Measurements from ENCODE around the gene SORCS1. TPM values are rescaled to one million over a fixed set of nuclear protein-coding genes. Genes with fewer than 3 reads are reported as not detected.

SORCS1 gene
- total RNA-seq, 2 experiments from 2014 or later: not detected

DNA sequence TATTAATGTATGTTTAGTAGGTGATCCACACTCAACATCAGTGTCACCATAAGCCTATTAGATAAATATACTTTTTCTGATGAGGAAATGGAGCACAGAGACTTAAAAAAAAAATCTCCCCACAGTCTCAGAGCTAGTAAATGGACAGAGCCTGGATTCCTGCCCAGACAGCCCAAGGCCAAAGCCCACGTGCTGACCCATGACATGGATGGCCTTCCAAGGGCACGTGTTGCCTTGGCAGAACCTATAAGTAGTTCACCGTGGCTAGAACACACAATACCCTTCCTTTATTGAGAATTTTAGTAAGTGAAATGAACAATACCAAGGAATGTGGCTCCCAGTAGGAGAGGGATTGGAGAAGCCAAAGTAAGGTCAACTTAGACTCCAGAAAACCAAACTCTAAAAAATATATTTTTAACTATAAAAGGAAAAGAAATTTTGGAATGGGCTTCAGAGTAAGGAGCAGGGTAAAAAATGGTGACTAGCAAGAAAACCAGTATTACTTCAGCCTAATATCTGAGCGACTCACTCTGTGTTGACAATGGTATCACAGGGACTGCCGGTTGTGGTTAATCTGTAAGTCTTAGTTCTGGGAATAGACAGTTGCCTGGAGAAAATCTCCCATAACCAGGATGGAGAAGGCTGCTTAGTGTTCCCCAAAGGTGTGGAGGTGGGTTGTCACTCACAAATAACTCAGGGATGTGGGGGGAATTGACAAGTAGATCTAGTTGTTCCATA lies 223.0 kb downstream of the SORCS1 start:
- intact Hi-C loops (cut with micrococcal nuclease): no loop called here
- Mint-ChIP-seq H3K36me3 (ENCODE audit: low read depth) (no peaks in the 10 kb centered on the region), H3K27ac (no peak overlapping the region), H3K27me3 (no peaks in the 10 kb centered on the region), H3K9me3 (peaks cover 2% of the 10 kb centered on the region), H3K4me1 (ENCODE audit: low read depth) (no peaks in the 10 kb centered on the region), H3K4me3 (no peak overlapping the region)
- ATAC-seq: no peak
- POLR2A ChIA-PET: no interaction called here
- CTCF ChIA-PET: no interaction called here
- DNase-seq: no peak
- TF ChIP-seq, protein P1, sequence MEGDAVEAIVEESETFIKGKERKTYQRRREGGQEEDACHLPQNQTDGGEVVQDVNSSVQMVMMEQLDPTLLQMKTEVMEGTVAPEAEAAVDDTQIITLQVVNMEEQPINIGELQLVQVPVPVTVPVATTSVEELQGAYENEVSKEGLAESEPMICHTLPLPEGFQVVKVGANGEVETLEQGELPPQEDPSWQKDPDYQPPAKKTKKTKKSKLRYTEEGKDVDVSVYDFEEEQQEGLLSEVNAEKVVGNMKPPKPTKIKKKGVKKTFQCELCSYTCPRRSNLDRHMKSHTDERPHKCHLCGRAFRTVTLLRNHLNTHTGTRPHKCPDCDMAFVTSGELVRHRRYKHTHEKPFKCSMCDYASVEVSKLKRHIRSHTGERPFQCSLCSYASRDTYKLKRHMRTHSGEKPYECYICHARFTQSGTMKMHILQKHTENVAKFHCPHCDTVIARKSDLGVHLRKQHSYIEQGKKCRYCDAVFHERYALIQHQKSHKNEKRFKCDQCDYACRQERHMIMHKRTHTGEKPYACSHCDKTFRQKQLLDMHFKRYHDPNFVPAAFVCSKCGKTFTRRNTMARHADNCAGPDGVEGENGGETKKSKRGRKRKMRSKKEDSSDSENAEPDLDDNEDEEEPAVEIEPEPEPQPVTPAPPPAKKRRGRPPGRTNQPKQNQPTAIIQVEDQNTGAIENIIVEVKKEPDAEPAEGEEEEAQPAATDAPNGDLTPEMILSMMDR (IDR thresholded peaks at IDR 0.05): no peak

DNA sequence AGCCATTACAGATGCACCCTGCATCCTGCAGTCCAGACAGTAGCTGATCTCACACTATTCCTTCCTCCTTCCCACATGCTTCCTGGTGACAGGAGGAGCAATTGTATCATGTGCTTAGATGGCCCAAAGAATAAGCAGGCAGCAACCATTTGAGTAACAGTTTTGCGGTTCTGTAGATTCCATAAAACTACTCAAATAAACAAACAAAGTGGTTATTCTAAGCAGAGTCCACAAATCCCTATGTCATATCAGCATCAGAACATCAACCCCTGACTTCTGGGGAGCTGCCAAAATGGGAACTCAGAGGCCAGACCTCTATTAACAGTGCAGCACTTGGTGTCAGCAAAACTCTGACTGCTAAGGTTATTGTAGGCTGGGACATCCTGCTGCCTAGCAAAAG lies 226.0 kb downstream of the SORCS1 start:
- POLR2A ChIA-PET: no interaction called here

DNA sequence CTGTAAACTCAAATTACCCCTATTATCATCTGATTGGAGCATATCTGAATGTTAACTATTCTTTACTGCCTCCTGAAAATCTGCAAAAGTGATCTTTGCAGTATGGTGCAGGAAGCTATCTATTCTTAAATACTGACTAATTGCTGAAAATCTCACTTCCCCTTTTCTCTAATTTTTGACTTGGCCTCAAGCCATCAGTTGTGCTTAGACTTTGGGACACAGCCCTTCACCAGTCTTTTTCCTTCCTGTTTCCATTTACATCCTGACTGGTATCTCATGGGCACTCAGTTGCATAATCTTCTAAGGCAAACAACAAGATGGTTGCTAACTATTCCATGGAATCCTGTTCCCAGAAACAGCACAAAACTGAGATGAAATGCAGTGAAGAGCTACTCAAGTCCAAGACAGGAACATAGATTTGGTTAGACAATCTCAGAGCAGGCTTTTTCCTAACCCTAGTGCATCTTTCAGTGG lies 228.5 kb downstream of the SORCS1 start:
- no peak for ATAC-seq
- intact Hi-C loops (cut with micrococcal nuclease): no loop called here
- Mint-ChIP-seq H3K36me3 (ENCODE audit: low read depth) (no peaks in the 10 kb centered on the region), H3K9me3 (peaks cover 5% of the 10 kb centered on the region), H3K4me1 (ENCODE audit: low read depth) (no peaks in the 10 kb centered on the region), H3K27ac (no peak overlapping the region), H3K4me3 (no peak overlapping the region), H3K27me3 (no peaks in the 10 kb centered on the region)
- POLR2A ChIA-PET: no interaction called here
- TF ChIP-seq, protein P1 (IDR thresholded peaks at IDR 0.05): no peak
- CTCF ChIA-PET: interaction anchor here (1.0 kb wide), 1 partner anchor 31 kb away, joined by 5 read pairs; no protein-coding TSS in a partner anchor
- DNase-seq: no peak

More for the DNA sequence above, 226.0 kb downstream of the SORCS1 start:
- DNase-seq (no peak), ATAC-seq (no peak)
- H3K9me3 Mint-ChIP-seq: peaks cover 5% of the 10 kb centered on the region
- H3K27me3 Mint-ChIP-seq: no peaks in the 10 kb centered on the region
- no peak overlapping the region for H3K27ac Mint-ChIP-seq
- H3K4me3 Mint-ChIP-seq: no peak overlapping the region
- intact Hi-C loops (cut with micrococcal nuclease): no loop called here
- CTCF ChIA-PET: no interaction called here
- H3K4me1 Mint-ChIP-seq (ENCODE audit: low read depth): no peaks in the 10 kb centered on the region
- H3K36me3 Mint-ChIP-seq (ENCODE audit: low read depth): no peaks in the 10 kb centered on the region
- TF ChIP-seq, protein P1 (IDR thresholded peaks at IDR 0.05): no peak

DNA sequence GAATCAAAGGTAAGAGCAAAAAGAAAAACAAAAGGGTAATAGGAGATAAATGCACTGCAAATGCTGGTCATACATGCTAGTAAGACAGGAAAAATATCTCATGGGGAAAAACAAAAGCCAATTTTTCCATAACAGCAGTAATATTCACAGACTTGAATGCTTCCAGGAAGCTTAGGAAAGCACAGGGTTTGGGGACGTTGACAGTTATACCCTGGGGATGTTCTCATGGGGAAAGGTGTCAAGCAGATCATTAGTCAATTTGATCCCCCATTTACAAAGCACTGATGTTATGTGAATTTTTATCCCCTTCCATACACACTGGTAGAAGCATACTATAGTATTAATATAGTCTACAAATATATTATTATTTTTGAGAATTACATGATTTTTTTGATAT lies 232.7 kb downstream of the SORCS1 start:
- no peak overlapping the region for H3K27ac Mint-ChIP-seq
- no peak overlapping the region for H3K4me3 Mint-ChIP-seq
- no peaks in the 10 kb centered on the region for H3K27me3 Mint-ChIP-seq
- H3K4me1 Mint-ChIP-seq (ENCODE audit: low read depth): no peaks in the 10 kb centered on the region
- CTCF ChIA-PET: no interaction called here
- POLR2A ChIA-PET: no interaction called here
- H3K36me3 Mint-ChIP-seq (ENCODE audit: low read depth): no peaks in the 10 kb centered on the region
- ATAC-seq: no peak
- DNase-seq: no peak
- TF ChIP-seq, protein P1 (IDR thresholded peaks at IDR 0.05): no peak
- intact Hi-C loops (cut with micrococcal nuclease): no loop called here
- peaks cover 3% of the 10 kb centered on the region for H3K9me3 Mint-ChIP-seq

DNA sequence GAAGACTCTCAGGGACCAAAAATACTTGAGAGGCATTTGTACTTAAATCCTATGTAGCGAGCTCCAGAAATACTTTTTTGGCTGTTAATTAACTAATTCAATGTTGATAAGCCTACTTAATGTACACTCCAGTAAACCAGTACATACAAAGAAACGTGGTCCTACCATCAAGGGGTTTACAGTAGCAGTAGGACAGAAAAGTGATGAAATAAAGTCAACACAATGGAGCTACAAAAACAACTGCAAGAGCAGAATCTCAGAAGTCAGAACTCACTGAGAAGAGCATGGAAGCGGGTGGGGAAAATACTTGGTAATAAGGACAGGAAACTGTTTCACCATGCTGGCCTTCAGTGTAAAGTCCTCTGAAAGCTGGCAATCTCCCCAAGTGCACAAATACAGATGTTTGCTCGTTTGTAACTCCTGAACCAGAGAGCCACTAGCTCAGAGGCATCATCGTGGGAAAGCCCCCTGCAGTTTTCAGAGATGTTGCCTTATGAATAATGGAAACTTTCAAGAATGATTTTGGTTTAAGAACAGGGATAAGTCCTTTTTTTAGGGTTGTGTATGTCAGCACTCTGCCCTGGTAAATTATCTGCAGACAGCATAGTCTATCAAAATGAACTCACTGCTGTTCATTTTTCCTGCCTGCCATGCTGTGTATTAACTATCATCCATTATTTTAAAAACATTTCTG lies 233.2 kb downstream of the SORCS1 start:
- Mint-ChIP-seq H3K9me3 (peaks cover 3% of the 10 kb centered on the region), H3K27ac (no peak overlapping the region), H3K27me3 (no peaks in the 10 kb centered on the region), H3K4me3 (no peak overlapping the region), H3K36me3 (ENCODE audit: low read depth) (no peaks in the 10 kb centered on the region), H3K4me1 (ENCODE audit: low read depth) (no peaks in the 10 kb centered on the region)
- POLR2A ChIA-PET: no interaction called here
- TF ChIP-seq, protein P1 (IDR thresholded peaks at IDR 0.05): no peak
- DNase-seq (no peak), ATAC-seq (no peak)
- intact Hi-C loops (cut with micrococcal nuclease): no loop called here
- CTCF ChIA-PET: no interaction called here

All from activated CD8-positive, alpha-beta T cell treated with anti-CD3 and anti-CD28 coated beads for 36 hours (primary cell).